HUES48 (cell line): Measurements from ENCODE around the gene TFIP11.

ENCODE experiments used
- H3K27ac ChIP-seq: one replicate; pipeline ENCODE4 v1.7.0; 2013; ENCODE audit warnings: low read depth, low read length, inconsistent platforms
- H3K27me3 ChIP-seq: 2 replicates; pipeline ENCODE4 v1.6.1; 2013; ENCODE audit warnings: mild to moderate bottlenecking, low read length; ENCODE audit not compliant: control insufficient read depth, insufficient read depth
- H3K36me3 ChIP-seq: 2 replicates; pipeline ENCODE4 v1.6.1; 2013; ENCODE audit warnings: low read length; ENCODE audit not compliant: control insufficient read depth, insufficient read depth
- H3K4me1 ChIP-seq: 2 replicates; pipeline ENCODE4 v1.6.1; 2013; ENCODE audit warnings: mild to moderate bottlenecking, low read length; ENCODE audit not compliant: control insufficient read depth, insufficient read depth
- H3K4me3 ChIP-seq: 2 replicates; pipeline ENCODE4 v1.5.1; 2013; ENCODE audit warnings: mild to moderate bottlenecking, low read depth, low read length
- H3K9ac ChIP-seq: 2 replicates; pipeline ENCODE4 v1.6.1; 2013; ENCODE audit warnings: mild to moderate bottlenecking, low read depth, low read length, moderate library complexity
- H3K9me3 ChIP-seq: 2 replicates; pipeline ENCODE4 v1.6.1; 2013; ENCODE audit warnings: low read length; ENCODE audit not compliant: control insufficient read depth, insufficient read depth

Gene TFIP11

DNA sequence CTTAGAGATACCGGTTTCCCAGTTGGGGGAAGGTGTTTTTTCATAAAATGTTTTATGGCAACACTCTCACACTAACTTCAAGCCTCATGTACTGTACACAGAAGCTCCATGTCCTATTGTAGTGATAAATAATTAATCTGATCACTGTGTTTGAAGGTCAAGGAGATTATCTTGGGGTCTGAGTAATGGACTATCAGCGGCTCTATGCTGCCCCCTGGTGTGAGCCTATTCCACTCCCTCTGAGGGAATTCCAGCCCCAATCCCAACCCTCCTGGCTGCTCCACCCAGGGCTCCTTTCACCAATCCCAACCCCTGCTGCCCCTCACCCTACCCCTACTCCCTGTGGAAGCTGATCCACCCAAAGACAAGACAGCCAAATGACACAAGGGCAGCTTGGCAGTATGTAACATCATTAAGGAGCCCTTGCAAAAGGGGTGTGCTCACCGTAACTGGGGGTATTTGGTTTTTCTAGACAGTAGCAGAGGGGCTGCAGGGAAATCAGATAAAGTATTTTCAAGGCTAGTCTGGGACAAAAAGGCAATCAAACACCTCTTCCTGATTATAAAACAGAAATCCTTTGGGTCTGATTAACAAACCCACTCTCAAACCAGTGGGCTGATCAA, 51.0 kb downstream of the TFIP11 start:
- Histone ChIP-seq H3K27me3 (no peaks in the 10 kb centered on the region), H3K4me1 (peaks cover 3% of the 10 kb centered on the region; the same call in 1 of the 2 replicates), H3K4me3 (no peak overlapping the region), H3K27ac (no peak overlapping the region), H3K9ac (no peak overlapping the region), H3K36me3 (peaks cover 79% of the 10 kb centered on the region), H3K9me3 (no peaks in the 10 kb centered on the region)

GRCh38 chr22:26460202-26460601, 52.1 kb downstream of the TFIP11 start:
- Histone ChIP-seq H3K27me3 (no peaks in the 10 kb centered on the region), H3K4me1 (peaks cover 3% of the 10 kb centered on the region; the same call in 1 of the 2 replicates), H3K27ac (no peak overlapping the region), H3K9me3 (no peaks in the 10 kb centered on the region), H3K9ac (no peak overlapping the region), H3K4me3 (no peak overlapping the region), H3K36me3 (peaks cover 74% of the 10 kb centered on the region)

DNA sequence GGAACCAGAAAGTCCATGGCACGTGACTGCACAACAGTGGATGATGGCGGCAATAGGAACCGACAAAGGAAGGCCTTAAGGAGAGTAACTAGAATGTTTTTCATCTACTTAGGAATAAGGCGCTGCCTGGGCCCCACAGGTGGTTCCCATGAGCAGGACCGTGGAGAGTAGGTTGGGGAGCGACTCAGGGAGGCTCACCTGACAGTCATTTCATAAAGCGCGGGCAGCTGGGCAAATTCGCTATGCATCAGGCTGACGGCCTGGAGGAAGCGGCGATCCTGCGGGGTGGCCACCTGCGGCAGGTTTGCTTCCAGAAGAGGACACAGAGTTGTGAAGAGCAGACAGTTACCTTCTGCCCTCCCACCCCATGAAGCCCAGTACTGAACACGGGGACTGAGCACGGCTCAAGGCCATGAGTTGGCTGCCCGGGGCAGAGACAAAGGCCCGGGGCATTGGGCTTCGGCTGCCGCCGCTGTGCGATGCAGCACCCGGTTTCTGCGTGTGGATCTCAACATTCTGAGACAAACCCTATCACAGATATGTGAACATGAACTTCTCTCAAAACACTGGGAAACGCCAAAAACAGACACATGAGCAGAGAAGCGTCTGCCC, 54.5 kb downstream of the TFIP11 start:
- Histone ChIP-seq H3K27me3 (no peaks in the 10 kb centered on the region), H3K4me1 (peaks cover 3% of the 10 kb centered on the region; the same call in 1 of the 2 replicates), H3K36me3 (peaks cover 64% of the 10 kb centered on the region), H3K27ac (no peak overlapping the region), H3K4me3 (no peak overlapping the region), H3K9me3 (no peaks in the 10 kb centered on the region), H3K9ac (no peak overlapping the region)

DNA sequence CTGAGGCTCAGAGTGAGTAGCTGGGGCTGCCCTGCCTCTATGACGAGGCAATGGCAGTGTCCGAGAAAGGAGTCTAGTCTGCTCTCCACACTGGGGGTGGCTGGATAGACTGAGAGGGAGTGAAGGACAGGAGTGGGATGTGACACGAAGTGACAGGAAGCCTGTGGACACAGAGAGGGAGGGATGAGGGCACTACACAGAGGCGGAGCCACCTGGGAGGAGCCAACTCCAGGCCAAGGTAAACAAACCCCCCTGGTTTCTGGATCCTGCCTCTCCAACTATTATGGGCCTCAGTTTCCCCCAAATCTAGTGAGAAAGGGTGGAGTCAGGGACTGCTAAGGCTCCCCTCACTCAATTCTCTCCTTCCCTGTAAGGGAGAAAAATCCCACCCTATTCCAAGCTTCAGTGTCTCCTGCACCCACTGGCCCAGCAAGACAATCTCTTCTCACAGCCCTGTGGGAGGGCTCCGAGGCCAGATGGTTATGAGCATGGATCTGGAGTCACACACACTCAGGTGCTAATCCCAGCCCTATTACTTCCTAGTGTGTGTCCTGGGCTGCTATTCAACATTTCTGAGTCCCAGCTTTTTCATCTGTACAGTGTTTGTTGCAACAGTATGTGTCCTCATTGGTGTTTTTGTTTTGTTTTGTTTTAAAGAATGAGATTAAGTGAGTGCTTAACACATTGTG, 58.3 kb downstream of the TFIP11 start:
- Histone ChIP-seq H3K4me1 (no peaks in the 10 kb centered on the region), H3K9me3 (no peaks in the 10 kb centered on the region), H3K27ac (no peak overlapping the region), H3K27me3 (no peaks in the 10 kb centered on the region), H3K36me3 (peaks cover 66% of the 10 kb centered on the region), H3K4me3 (no peak overlapping the region), H3K9ac (no peak overlapping the region)

GRCh38 chr22:26453216-26453615, 59.1 kb downstream of the TFIP11 start:
- peaks cover 58% of the 10 kb centered on the region for H3K36me3 ChIP-seq
- H3K4me3 ChIP-seq = no peak overlapping the region

DNA sequence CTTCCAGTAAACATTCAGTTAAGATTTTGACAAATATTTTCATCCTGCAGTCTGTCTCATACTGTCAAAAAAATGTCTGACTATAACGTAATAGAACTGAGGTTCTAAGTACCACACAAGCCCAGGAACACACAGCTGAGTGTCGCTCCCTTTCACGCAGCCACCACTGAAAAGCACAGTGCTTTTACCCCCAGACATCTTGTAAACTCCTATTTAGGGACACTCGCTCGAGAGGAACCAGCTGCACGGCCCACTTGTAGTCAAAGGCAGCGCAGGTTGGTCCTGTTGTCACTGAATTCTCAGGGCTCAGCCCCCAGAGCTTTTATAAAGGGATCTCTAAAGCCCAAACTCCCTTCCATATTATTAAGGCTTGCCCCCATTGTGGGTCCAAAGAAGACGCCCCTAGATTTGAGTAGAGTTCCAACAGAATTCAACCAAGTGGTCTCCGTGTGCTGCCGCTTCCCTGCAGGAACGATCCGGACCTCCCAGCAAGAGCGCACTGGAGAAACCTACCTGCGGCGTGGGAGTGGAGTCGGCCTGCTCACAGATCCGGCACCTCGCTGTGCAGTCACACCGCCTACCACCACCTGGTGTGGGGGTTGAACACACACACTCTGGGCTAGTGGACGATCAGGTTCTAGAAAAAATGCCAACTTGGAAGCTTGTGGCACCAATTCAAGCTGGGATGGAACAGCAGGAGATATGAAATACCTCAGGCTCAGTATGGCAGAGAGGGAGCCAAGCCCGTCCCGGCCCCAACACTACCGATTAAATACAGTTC, 59.8 kb downstream of the TFIP11 start:
- Histone ChIP-seq H3K4me1 (no peaks in the 10 kb centered on the region), H3K9ac (no peak overlapping the region), H3K27ac (no peak overlapping the region), H3K4me3 (no peak overlapping the region), H3K9me3 (no peaks in the 10 kb centered on the region), H3K36me3 (peaks cover 50% of the 10 kb centered on the region), H3K27me3 (no peaks in the 10 kb centered on the region)

More at GRCh38 chr22:26453216-26453615, 59.1 kb downstream of the TFIP11 start:
- no peak overlapping the region for H3K27ac ChIP-seq
- no peak overlapping the region for H3K9ac ChIP-seq
- H3K9me3 ChIP-seq = no peaks in the 10 kb centered on the region
- no peaks in the 10 kb centered on the region for H3K27me3 ChIP-seq
- H3K4me1 ChIP-seq = no peaks in the 10 kb centered on the region

- H3K9ac ChIP-seq = no peak overlapping the region
- H3K36me3 ChIP-seq = peaks cover 39% of the 10 kb centered on the region
- H3K27ac ChIP-seq = no peak overlapping the region
- H3K27me3 ChIP-seq = no peaks in the 10 kb centered on the region
- no peaks in the 10 kb centered on the region for H3K4me1 ChIP-seq
- no peaks in the 10 kb centered on the region for H3K9me3 ChIP-seq
- no peak overlapping the region for H3K4me3 ChIP-seq
These were observed 61.7 kb downstream of the TFIP11 start for GRCh38 chr22:26450453-26451185.

- Histone ChIP-seq H3K4me3 (no peak overlapping the region), H3K27me3 (no peaks in the 10 kb centered on the region), H3K36me3 (peaks cover 36% of the 10 kb centered on the region), H3K27ac (no peak overlapping the region), H3K4me1 (no peaks in the 10 kb centered on the region), H3K9ac (no peak overlapping the region), H3K9me3 (no peaks in the 10 kb centered on the region)
These were observed 63.3 kb downstream of the TFIP11 start for GRCh38 chr22:26448941-26449340.

- H3K4me3 ChIP-seq = no peak overlapping the region
- no peaks in the 10 kb centered on the region for H3K27me3 ChIP-seq
- H3K9me3 ChIP-seq = no peaks in the 10 kb centered on the region
- peaks cover 30% of the 10 kb centered on the region for H3K36me3 ChIP-seq
- H3K27ac ChIP-seq = no peak overlapping the region
- H3K9ac ChIP-seq = no peak overlapping the region
- H3K4me1 ChIP-seq = no peaks in the 10 kb centered on the region
These were observed 63.9 kb downstream of the TFIP11 start for GRCh38 chr22:26448334-26448733.

- H3K4me1 ChIP-seq = no peaks in the 10 kb centered on the region
- H3K4me3 ChIP-seq = no peak overlapping the region
- H3K9me3 ChIP-seq = no peaks in the 10 kb centered on the region
- H3K9ac ChIP-seq = no peak overlapping the region
- no peaks in the 10 kb centered on the region for H3K27me3 ChIP-seq
- peaks cover 26% of the 10 kb centered on the region for H3K36me3 ChIP-seq
- no peak overlapping the region for H3K27ac ChIP-seq
These were observed 64.5 kb downstream of the TFIP11 start for GRCh38 chr22:26447584-26448329.
